ENCODE measurements around the gene PLEK2. TPM values are rescaled to one million over a fixed set of nuclear protein-coding genes. Genes with fewer than 3 reads are reported as not detected.
"Not testable (repeated sequence)": the region's sequence is repeated elsewhere in the genome, so short reads cannot be mapped to it uniquely, and the experiment has no call there.

PLEK2 gene
- total RNA-seq, 4 donors from 2014 or later, result 0.44 to 0.94 TPM; not detected in 2

GRCh38 chr14:67345583-67345982, 66.4 kb downstream of the PLEK2 start:
- Histone ChIP-seq H3K27ac (no peak overlapping the region), H3K27me3 (no peaks in the 10 kb centered on the region), H3K4me1 (no peaks in the 10 kb centered on the region), H3K9me3 (no peaks in the 10 kb centered on the region), H3K4me3 (no peak overlapping the region), H3K36me3 (peaks cover 0 to 84% of the 10 kb centered on the region in 2 donors)
- ATAC-seq, result no peak
- DNase-seq, result no peak
- in situ Hi-C loops (cut with MboI; ENCODE audit: low sequenced_read_pairs in 4 of 4), result no loop called here
- intact Hi-C loops (cut with DNase I; ENCODE audit: low total_unique reads), result no loop called here
- no peak for TF ChIP-seq POLR2A (IDR thresholded peaks at IDR 0.05)
- no peak for TF ChIP-seq CTCF (IDR thresholded peaks at IDR 0.05 in 4 of 5, conservative IDR thresholded peaks at IDR 0.05 in 1 of 5)

DNA sequence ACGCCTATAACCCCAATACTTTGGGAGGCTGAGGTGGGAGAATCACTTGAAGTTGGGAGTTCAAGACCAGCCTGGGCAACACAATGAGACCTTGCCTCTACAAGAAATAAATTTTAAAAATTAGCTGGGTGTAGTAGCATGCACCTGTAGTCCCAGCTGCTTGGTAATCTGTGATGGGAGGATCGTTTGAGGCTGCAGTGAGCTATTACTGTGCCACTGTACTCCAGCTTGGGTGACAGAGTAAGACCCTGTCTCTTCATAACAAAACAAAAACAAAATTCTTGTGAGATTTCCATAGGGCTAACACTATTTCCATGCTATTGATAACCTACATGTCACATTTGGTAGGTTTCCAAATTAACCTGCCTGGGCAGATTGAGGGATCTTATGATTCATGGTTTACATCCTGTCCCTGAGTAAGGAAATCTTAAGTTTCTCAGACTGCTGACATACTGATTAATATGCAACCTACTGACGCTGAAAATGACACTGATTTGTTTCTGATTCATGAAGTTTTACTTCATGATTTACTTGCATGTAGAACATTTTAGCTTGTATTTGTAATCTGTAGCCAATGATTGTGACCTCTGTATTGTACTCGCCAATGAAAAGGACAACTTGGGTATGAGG, 68.2 kb downstream of the PLEK2 start:
- Histone ChIP-seq H3K27ac (no peak overlapping the region), H3K36me3 (peaks cover 0 to 82% of the 10 kb centered on the region in 2 donors), H3K27me3 (no peaks in the 10 kb centered on the region), H3K4me1 (no peaks in the 10 kb centered on the region), H3K4me3 (no peak overlapping the region), H3K9me3 (no peaks in the 10 kb centered on the region)
- intact Hi-C loops (cut with DNase I; ENCODE audit: low total_unique reads), result no loop called here
- ATAC-seq (no peak), DNase-seq (no peak)
- in situ Hi-C loops (cut with MboI; ENCODE audit: low sequenced_read_pairs in 4 of 4), result no loop called here
- TF ChIP-seq CTCF (IDR thresholded peaks at IDR 0.05 in 4 of 5, conservative IDR thresholded peaks at IDR 0.05 in 1 of 5) (no peak), POLR2A (IDR thresholded peaks at IDR 0.05) (no peak)

- H3K9me3 ChIP-seq; intact Hi-C loops (cut with DNase I; ENCODE audit: low total_unique reads); H3K27ac ChIP-seq; H3K4me3 ChIP-seq; ATAC-seq; H3K4me1 ChIP-seq; in situ Hi-C loops (cut with MboI; ENCODE audit: low sequenced_read_pairs in 4 of 4); DNase-seq; H3K27me3 ChIP-seq: not testable (repeated sequence)
- peaks cover 0 to 82% of the 10 kb centered on the region in 2 donors for H3K36me3 ChIP-seq
Observed at GRCh38 chr14:67341231-67341630, 70.7 kb downstream of the PLEK2 start.

Small RNA genes lying within 50 kb of the gene (microRNA-seq; reads per million reads assigned to microRNA genes)
- gene MIR5694 (ENCODE audit: borderline replicate concordance in 2 of 2), result 0 reads per million in 2 donors

Other genes starting within 250 kb of the PLEK2 start
- not detected for gene GARIN2, start 222.7 kb downstream of the PLEK2 start, total RNA-seq
- gene PALS1, start 170.7 kb downstream of the PLEK2 start, total RNA-seq, result 10 to 100 TPM; 15.5 to 24.1 (median 18.5) TPM
- gene ATP6V1D, start 52.4 kb downstream of the PLEK2 start, total RNA-seq, result 100 to 1,000 TPM in 1 of 4 donors, 10 to 100 TPM in 3; 69.8 to 126 (median 73.3) TPM
- 100 to 1,000 TPM in 3 of 4 donors, 10 to 100 TPM in 1; 87.7 to 164 (median 129) TPM for gene EIF2S1, start 51.8 kb downstream of the PLEK2 start, total RNA-seq
- 1 to 10 TPM in 1 of 4 donors, under 1 TPM in 2, not detected in 1; 0.07 to 3.3 (median 0.20) TPM for gene TMEM229B, start 76.6 kb upstream of the PLEK2 start, total RNA-seq
- 1 to 10 TPM in 3 of 4 donors, under 1 TPM in 1; 0.75 to 3.4 (median 2.5) TPM for gene PLEKHH1, start 121.1 kb upstream of the PLEK2 start, total RNA-seq
- 10 to 100 TPM; 27.8 to 48.5 (median 35.3) TPM for gene PIGH, start 188.1 kb upstream of the PLEK2 start, total RNA-seq
- 100 to 1,000 TPM in 2 of 4 donors, 1 to 10 TPM in 2; 4.0 to 662 (median 152) TPM for gene ARG2, start 207.8 kb upstream of the PLEK2 start, total RNA-seq